Breast epithelium (tissue), 3 donors: Measurements from ENCODE around the gene HIPK1.

ENCODE experiments used
- CTCF ChIP-seq, 3 donors: fragments of 450-650 bp; IDR thresholded peaks; one replicate each; pipeline ENCODE4 v1.5.1; 2016 to 2017; ENCODE audit warnings: antibody characterized with exemption in 3 of 3, mild to moderate bottlenecking in 3 of 3, moderate library complexity in 3 of 3
- POLR2A ChIP-seq: fragments of 450-650 bp; IDR thresholded peaks from one replicate; pipeline ENCODE4 v1.6.1; 2016; ENCODE audit warnings: antibody characterized with exemption, mild to moderate bottlenecking, moderate library complexity

GRCh38 chr1:113881661-113882060 is 47.5 kb upstream of the HIPK1 start:
- TF ChIP-seq CTCF (IDR thresholded peaks at IDR 0.05) (no peak), POLR2A (no peak)
